ENCODE results near the gene CD47. TPM values are rescaled to one million over a fixed set of nuclear protein-coding genes. Genes with fewer than 3 reads are reported as not detected.

CD47 gene
- total and polyA plus RNA-seq, 9 donors = 24.1 to 148 (median 55.8) TPM

- Histone ChIP-seq H3K27me3 (no peaks in the 10 kb centered on the region), H3K27ac (no peak overlapping the region), H3K4me1 (ENCODE audit: insufficient read depth) (no peaks in the 10 kb centered on the region), H3K4me3 (no peak overlapping the region), H3K9me3 (no peaks in the 10 kb centered on the region), H3K36me3 (peaks cover 2% of the 10 kb centered on the region)
- intact Hi-C loops (cut with DNase I) = no loop called here
- TF ChIP-seq POLR2A (IDR thresholded peaks at IDR 0.05) (no peak), CTCF (IDR thresholded peaks at IDR 0.05) (no peak), EP300 (IDR thresholded peaks at IDR 0.05) (no peak)
- WGBS, 3 donors = 85 to 98% (median 96%) methylated on average over 1 of the region's 1 CpG
- no peak for DNase-seq
Observed at GRCh38 chr3:108062051-108062450, 28.8 kb downstream of the CD47 start.

GRCh38 chr3:108060331-108060730, 30.5 kb downstream of the CD47 start:
- Histone ChIP-seq H3K4me3 (no peak overlapping the region), H3K27ac (no peak overlapping the region), H3K9me3 (no peaks in the 10 kb centered on the region), H3K4me1 (ENCODE audit: insufficient read depth) (no peaks in the 10 kb centered on the region), H3K36me3 (peaks cover 2% of the 10 kb centered on the region), H3K27me3 (no peaks in the 10 kb centered on the region)
- WGBS, 3 donors = 70 to 83% (median 71%) methylated on average over 3 of the region's 3 CpGs
- TF ChIP-seq CTCF (IDR thresholded peaks at IDR 0.05) = no peak
- TF ChIP-seq POLR2A (IDR thresholded peaks at IDR 0.05) = no peak
- TF ChIP-seq EP300 (IDR thresholded peaks at IDR 0.05) = no peak
- intact Hi-C loops (cut with DNase I) = no loop called here
- no peak for DNase-seq

GRCh38 chr3:108055931-108056330, 34.9 kb downstream of the CD47 start:
- Histone ChIP-seq H3K27ac (no peak overlapping the region), H3K27me3 (no peaks in the 10 kb centered on the region), H3K4me1 (ENCODE audit: insufficient read depth) (no peaks in the 10 kb centered on the region), H3K9me3 (no peaks in the 10 kb centered on the region), H3K36me3 (peaks cover 2% of the 10 kb centered on the region), H3K4me3 (no peak overlapping the region)
- DNase-seq = no peak
- intact Hi-C loops (cut with DNase I) = no loop called here
- WGBS, 3 donors = 96 to 98% (median 96%) methylated on average over 3 of the region's 3 CpGs
- no peak for TF ChIP-seq CTCF (IDR thresholded peaks at IDR 0.05)
- TF ChIP-seq EP300 (IDR thresholded peaks at IDR 0.05) = no peak
- no peak for TF ChIP-seq POLR2A (IDR thresholded peaks at IDR 0.05)

- intact Hi-C loops (cut with DNase I) = no loop called here
- TF ChIP-seq CTCF (IDR thresholded peaks at IDR 0.05) (no peak), EP300 (IDR thresholded peaks at IDR 0.05) (no peak), POLR2A (IDR thresholded peaks at IDR 0.05) (no peak)
- no peaks in the 10 kb centered on the region for H3K36me3 ChIP-seq
- H3K27ac ChIP-seq = no peak overlapping the region
- no peaks in the 10 kb centered on the region for H3K9me3 ChIP-seq
- no peaks in the 10 kb centered on the region for H3K27me3 ChIP-seq
- 76 to 87% (median 83%) methylated on average over 2 of the region's 2 CpGs for WGBS, 3 donors
- H3K4me3 ChIP-seq = no peak overlapping the region
- DNase-seq = no peak
- no peaks in the 10 kb centered on the region for H3K4me1 ChIP-seq (ENCODE audit: insufficient read depth)
Observed at GRCh38 chr3:108054935-108055334, 35.9 kb downstream of the CD47 start.

- Histone ChIP-seq H3K27ac (no peak overlapping the region), H3K27me3 (no peaks in the 10 kb centered on the region), H3K36me3 (no peaks in the 10 kb centered on the region), H3K9me3 (no peaks in the 10 kb centered on the region), H3K4me3 (no peak overlapping the region), H3K4me1 (ENCODE audit: insufficient read depth) (no peaks in the 10 kb centered on the region)
- TF ChIP-seq POLR2A (IDR thresholded peaks at IDR 0.05) (no peak), EP300 (IDR thresholded peaks at IDR 0.05) (no peak), CTCF (IDR thresholded peaks at IDR 0.05) (no peak)
- 86 to 95% (median 94%) methylated on average over 2 of the region's 2 CpGs for WGBS, 3 donors
- DNase-seq = no peak
- intact Hi-C loops (cut with DNase I) = no loop called here
Observed at GRCh38 chr3:108053483-108053882, 37.3 kb downstream of the CD47 start.
